ENCODE results near the gene SLC23A2.
A peak's percentile ranks its signal among the peaks of the same experiment; 100 is the strongest.
"Not testable (repeated sequence)": the region's sequence is repeated elsewhere in the genome, so short reads cannot be mapped to it uniquely, and the experiment has no call there.

SLC23A2 gene

GRCh38 chr20:4881006-4881730, 120.1 kb downstream of the SLC23A2 start:
- Histone ChIP-seq H3K4me2 (ENCODE audit: low read length) (no peak overlapping the region), H3K4me3 (ENCODE audit: low read length) (no peak overlapping the region), H3K27ac (ENCODE audit: low read depth, low read length) (no peak overlapping the region), H3K9me2 (replicated peaks; ENCODE audit: control insufficient read depth, low read length) (no peaks in the 10 kb centered on the region), H3K4me1 (ENCODE audit: control insufficient read depth, low read length) (peaks cover 34% of the 10 kb centered on the region), H3K36me3 (ENCODE audit: control insufficient read depth, low read length) (peaks cover 67% of the 10 kb centered on the region), H3K27me3 (ENCODE audit: control insufficient read depth, low read length) (no peaks in the 10 kb centered on the region), H3K79me2 (ENCODE audit: control insufficient read depth, low read length) (no peaks in the 10 kb centered on the region), H3K9me3 (ENCODE audit: control insufficient read depth, insufficient read depth, low read length) (no peaks in the 10 kb centered on the region), H4K20me1 (ENCODE audit: control insufficient read depth, insufficient read depth, low read depth, low read length) (no peaks in the 10 kb centered on the region), H3F3A (ENCODE audit: control insufficient read depth, insufficient read depth) (peaks cover 10% of the 10 kb centered on the region)
- TF ChIP-seq EZH2phosphoT487 (IDR thresholded peaks at IDR 0.05; ENCODE audit: borderline replicate concordance, low read length) (no peak), CTCF (IDR thresholded peaks at IDR 0.05; ENCODE audit: low read depth, low read length, poor library complexity, severe bottlenecking) (no peak)

GRCh38 chr20:4880051-4880450, 121.3 kb downstream of the SLC23A2 start:
- no peak overlapping the region for H3K27ac ChIP-seq (ENCODE audit: low read depth, low read length)
- no peaks in the 10 kb centered on the region for H4K20me1 ChIP-seq (ENCODE audit: control insufficient read depth, insufficient read depth, low read depth, low read length)
- no peak overlapping the region for H3K4me2 ChIP-seq (ENCODE audit: low read length)
- no peak overlapping the region for H3K4me3 ChIP-seq (ENCODE audit: low read length)
- peaks cover 45% of the 10 kb centered on the region for H3K4me1 ChIP-seq (ENCODE audit: control insufficient read depth, low read length)
- H3K9me3 ChIP-seq (ENCODE audit: control insufficient read depth, insufficient read depth, low read length): no peaks in the 10 kb centered on the region
- H3K27me3 ChIP-seq (ENCODE audit: control insufficient read depth, low read length): no peaks in the 10 kb centered on the region
- peaks cover 72% of the 10 kb centered on the region for H3K36me3 ChIP-seq (ENCODE audit: control insufficient read depth, low read length)
- H3F3A ChIP-seq (ENCODE audit: control insufficient read depth, insufficient read depth): peaks cover 14% of the 10 kb centered on the region
- no peaks in the 10 kb centered on the region for H3K79me2 ChIP-seq (ENCODE audit: control insufficient read depth, low read length)
- no peaks in the 10 kb centered on the region for H3K9me2 ChIP-seq (replicated peaks; ENCODE audit: control insufficient read depth, low read length)
- TF ChIP-seq EZH2phosphoT487 (IDR thresholded peaks at IDR 0.05; ENCODE audit: borderline replicate concordance, low read length) (no peak), CTCF (IDR thresholded peaks at IDR 0.05; ENCODE audit: low read depth, low read length, poor library complexity, severe bottlenecking) (no peak)

- H3K27ac ChIP-seq (ENCODE audit: low read depth, low read length): 0 out of 2 replicates have a peak overlapping the region, but pooled peaks have one; percentile 4
- H3K9me3 ChIP-seq (ENCODE audit: control insufficient read depth, insufficient read depth, low read length): not testable (repeated sequence)
These were observed 123.2 kb downstream of the SLC23A2 start for GRCh38 chr20:4878099-4878498.

GRCh38 chr20:4876731-4877130, 124.6 kb downstream of the SLC23A2 start:
- Histone ChIP-seq H4K20me1 (ENCODE audit: control insufficient read depth, insufficient read depth, low read depth, low read length) (no peaks in the 10 kb centered on the region), H3K9me3 (ENCODE audit: control insufficient read depth, insufficient read depth, low read length) (no peaks in the 10 kb centered on the region), H3F3A (ENCODE audit: control insufficient read depth, insufficient read depth) (peaks cover 14% of the 10 kb centered on the region), H3K79me2 (ENCODE audit: control insufficient read depth, low read length) (no peaks in the 10 kb centered on the region), H3K27ac (ENCODE audit: low read depth, low read length) (peak overlapping the region; percentile 69), H3K4me3 (ENCODE audit: low read length) (peak overlapping the region; percentile 51), H3K36me3 (ENCODE audit: control insufficient read depth, low read length) (peaks cover 69% of the 10 kb centered on the region), H3K27me3 (ENCODE audit: control insufficient read depth, low read length) (no peaks in the 10 kb centered on the region), H3K4me1 (ENCODE audit: control insufficient read depth, low read length) (peaks cover 48% of the 10 kb centered on the region), H3K4me2 (ENCODE audit: low read length) (peak overlapping the region; percentile 60), H3K9me2 (replicated peaks; ENCODE audit: control insufficient read depth, low read length) (no peaks in the 10 kb centered on the region)
- no peak for TF ChIP-seq EZH2phosphoT487 (IDR thresholded peaks at IDR 0.05; ENCODE audit: borderline replicate concordance, low read length)
- TF ChIP-seq CTCF (IDR thresholded peaks at IDR 0.05; ENCODE audit: low read depth, low read length, poor library complexity, severe bottlenecking): no peak

More at GRCh38 chr20:4878099-4878498, 123.2 kb downstream of the SLC23A2 start:
- not testable (repeated sequence) for H3K4me2 ChIP-seq (ENCODE audit: low read length); H3K79me2 ChIP-seq (ENCODE audit: control insufficient read depth, low read length); H3K27me3 ChIP-seq (ENCODE audit: control insufficient read depth, low read length); H3K9me2 ChIP-seq (replicated peaks; ENCODE audit: control insufficient read depth, low read length); H4K20me1 ChIP-seq (ENCODE audit: control insufficient read depth, insufficient read depth, low read depth, low read length); H3K4me3 ChIP-seq (ENCODE audit: low read length)
- Histone ChIP-seq H3K4me1 (ENCODE audit: control insufficient read depth, low read length) (peaks cover 48% of the 10 kb centered on the region), H3K36me3 (ENCODE audit: control insufficient read depth, low read length) (peaks cover 72% of the 10 kb centered on the region), H3F3A (ENCODE audit: control insufficient read depth, insufficient read depth) (peaks cover 14% of the 10 kb centered on the region)
